NCI-H345 (cell line): ENCODE data around the gene AP3S2.
"Not testable (repeated sequence)": the region's sequence is repeated elsewhere in the genome, so short reads cannot be mapped to it uniquely, and the experiment has no call there.

Source experiments
- DNase-seq: peaks from one replicate; lab custom pipeline; 2025; lab: John Stamatoyannopoulos, UW

The AP3S2 gene

DNA sequence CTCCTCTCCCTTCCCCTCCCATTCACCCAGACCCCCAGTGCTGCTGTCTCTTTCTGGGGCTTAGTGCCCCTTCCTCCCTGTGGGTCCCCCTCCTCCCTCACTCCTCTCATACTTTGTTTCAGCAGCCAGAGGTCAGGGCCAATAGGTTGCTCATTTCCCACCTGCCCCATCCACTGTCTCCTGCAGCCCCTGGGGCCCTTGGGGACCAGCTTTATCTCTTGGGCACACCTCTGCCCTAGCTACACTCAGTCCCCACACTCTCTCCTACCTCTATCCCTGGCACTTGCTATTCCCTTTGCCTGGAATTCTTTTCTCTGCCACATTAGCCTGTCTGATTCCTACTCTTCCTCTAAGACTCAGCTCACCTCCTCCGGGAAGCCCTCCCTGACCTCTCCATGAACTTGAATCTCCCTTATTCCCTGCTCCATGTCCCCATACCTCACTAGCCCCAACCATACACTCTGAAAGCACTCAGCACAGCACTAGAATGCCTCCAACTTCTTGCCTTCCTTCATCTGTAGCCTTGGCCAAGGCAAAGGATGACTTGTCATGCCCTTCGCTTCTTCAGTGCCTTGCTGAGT lies 93.8 kb downstream of the AP3S2 start:
- no peak for DNase-seq

GRCh38 chr15:89799011-89799911 lies 94.5 kb downstream of the AP3S2 start:
- DNase-seq = no peak

DNA sequence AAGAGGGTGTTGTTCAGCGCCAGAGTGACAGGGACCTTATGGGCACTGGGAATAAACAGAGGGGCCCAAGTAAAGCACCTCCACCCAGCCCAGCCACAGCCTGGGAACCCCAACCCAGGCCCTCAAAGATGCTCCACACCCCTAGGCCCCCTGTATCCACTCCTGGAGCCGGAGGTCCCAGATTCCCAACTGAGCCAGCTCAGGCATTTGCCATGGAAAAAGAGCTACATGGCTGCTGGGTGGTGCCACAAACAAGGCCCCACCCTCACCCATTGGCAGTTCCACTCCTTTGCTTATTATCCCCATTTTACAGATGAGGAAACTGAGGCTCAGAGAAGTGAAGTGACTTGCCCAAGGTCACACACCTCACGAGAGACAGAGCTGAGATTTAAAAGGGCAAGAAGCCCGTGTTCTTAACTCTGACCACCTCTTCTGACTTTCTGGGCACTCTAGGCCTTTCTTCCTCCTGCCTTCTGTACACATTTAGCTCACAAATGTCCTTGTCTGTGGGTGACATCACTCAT lies 96.1 kb downstream of the AP3S2 start:
- no peak for DNase-seq

GRCh38 chr15:89795996-89796395 lies 97.8 kb downstream of the AP3S2 start:
- DNase-seq = no peak

- peak; percentile 21 for DNase-seq
Observed at GRCh38 chr15:89794627-89795241, 99.1 kb downstream of the AP3S2 start.

GRCh38 chr15:89792106-89792805 lies 101.5 kb downstream of the AP3S2 start:
- no peak for DNase-seq

GRCh38 chr15:89790661-89791060 lies 103.1 kb downstream of the AP3S2 start:
- DNase-seq = no peak

DNA sequence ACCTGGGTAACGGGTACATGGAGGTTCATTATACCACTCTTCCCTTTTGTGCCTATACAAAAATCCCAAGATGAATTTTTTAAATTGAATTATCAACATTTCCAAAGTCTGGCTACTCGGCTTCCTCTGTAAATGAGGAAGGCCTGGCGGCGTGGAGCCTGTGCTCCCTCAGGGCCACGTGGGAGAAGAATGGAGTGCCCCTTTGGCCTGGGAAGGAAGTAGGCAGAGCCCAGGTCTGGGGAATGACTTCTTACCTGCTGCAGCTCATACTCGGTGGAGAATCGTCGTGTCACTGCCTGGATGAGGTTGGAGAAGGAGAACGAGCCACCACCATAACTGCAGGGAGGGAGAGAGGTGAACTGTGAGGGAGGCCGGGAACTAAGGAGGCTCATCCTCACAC lies 103.6 kb downstream of the AP3S2 start:
- no peak for DNase-seq

GRCh38 chr15:89788585-89788984 lies 105.2 kb downstream of the AP3S2 start:
- DNase-seq = not testable (repeated sequence)

- no peak for DNase-seq
Observed at GRCh38 chr15:89787944-89788343, 105.8 kb downstream of the AP3S2 start.

DNA sequence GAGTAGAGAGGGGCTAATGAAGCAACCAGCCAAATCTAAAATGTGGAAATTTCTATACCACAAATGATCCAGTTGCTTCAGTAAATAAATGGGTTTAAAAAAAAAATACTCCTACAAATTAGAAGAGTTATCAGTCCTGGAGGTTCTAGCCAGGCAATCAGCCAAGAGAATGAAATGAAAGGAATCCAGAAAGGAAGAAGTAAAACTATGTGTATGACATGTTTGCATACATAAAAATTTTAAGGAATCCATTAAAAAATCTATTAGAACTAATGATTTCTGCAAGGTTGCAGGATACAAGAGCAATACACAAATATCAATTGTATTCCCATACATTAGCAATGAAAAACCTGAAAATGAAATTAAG lies 108.0 kb downstream of the AP3S2 start:
- DNase-seq = no peak

DNA sequence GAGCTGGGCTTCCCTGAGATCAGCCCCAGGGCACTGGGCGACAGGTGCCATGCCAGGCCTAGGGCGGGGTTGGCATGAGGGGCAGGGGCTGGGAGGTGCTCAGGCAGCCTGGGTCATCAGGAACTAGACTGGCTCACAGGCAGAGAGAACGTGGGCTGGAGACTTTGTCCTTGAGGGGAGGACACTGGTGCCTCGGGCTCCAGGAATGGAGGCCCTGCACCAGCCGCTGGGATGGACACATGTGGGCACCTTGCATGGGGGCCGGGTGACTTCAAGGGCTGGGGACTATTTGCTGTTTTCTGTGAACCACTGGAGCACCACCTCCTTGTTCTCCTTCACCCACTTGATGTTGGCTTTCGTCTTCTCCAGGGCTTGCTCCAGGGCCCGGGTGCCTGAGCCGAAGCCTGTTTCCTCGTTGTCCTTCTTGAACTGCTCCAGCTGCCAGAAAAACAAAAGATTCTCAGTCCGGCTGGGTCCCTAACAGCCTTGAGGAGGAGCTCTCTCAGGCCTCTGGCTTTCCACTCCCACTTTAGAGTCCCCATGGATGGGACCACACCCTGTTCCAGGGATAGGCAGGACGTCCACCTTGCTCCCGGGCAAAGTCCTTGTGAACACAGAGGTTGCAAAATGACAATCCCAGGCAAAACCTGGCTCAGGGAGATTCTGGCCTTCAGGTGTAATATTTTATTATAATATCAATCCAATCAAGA lies 108.6 kb downstream of the AP3S2 start:
- DNase-seq = peak; percentile 11

- peak; percentile 23 for DNase-seq
Observed at GRCh38 chr15:89784686-89784960, 109.2 kb downstream of the AP3S2 start.

DNA sequence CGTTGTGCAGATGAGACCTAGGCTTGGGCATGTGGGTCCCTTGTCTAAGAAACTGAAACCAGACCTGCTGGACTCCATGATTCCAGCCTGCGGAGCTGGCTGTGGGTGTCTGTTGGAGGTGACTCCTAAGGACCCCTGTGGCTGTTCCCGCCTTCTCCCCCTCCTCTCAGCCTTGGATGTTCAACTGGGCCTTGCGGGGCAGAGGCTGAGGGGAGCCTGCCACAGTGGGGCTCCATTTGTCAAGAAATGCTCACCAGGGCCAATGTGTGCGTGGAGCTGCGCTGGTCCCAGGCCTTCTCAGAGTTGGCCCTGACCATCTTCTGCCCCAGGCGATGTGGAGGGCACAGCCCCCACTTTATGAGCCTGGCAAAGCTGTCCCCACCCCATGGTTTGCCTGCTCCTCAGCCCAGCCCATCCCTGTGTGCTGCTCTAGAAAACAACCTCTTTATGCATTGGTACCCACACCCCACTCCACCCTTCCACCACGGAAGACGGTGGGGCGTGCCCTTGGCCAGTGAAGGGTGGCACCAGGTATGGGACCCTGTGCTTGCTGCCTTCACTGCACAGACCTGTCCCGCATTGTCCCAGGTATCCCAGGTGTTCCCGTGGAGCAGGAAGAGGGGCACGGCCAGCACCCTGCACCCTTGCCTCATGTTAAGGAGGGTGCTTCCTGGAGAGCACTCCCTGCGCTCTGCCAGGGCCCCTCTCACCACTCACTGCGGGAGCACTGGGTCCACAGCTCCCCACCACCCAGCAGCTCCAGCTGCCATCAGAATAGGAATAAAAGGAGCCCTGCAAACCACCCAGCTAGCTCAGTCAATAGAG lies 109.7 kb downstream of the AP3S2 start:
- DNase-seq = no peak

- no peak for DNase-seq
Observed at GRCh38 chr15:89783111-89783860, 110.5 kb downstream of the AP3S2 start.

DNA sequence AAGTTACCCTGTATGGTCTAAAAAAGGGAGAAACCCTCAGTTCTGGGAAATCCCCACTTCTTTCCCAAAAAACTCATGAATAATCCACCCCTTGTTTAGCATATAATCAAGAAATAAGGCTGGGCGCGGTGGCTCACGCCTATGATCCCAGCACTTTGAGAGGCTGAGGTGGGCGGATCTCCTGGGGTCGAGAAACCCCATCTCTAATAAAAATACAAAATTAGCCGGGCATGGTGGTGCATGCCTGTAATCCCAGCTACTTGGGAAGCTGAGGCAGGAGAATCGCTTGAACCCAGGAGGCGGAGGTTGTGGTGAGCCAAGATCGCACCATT lies 111.2 kb downstream of the AP3S2 start:
- not testable (repeated sequence) for DNase-seq

GRCh38 chr15:89781891-89782618 lies 111.7 kb downstream of the AP3S2 start:
- DNase-seq = no peak

- no peak for DNase-seq
Observed at GRCh38 chr15:89781055-89781454, 112.7 kb downstream of the AP3S2 start.

DNA sequence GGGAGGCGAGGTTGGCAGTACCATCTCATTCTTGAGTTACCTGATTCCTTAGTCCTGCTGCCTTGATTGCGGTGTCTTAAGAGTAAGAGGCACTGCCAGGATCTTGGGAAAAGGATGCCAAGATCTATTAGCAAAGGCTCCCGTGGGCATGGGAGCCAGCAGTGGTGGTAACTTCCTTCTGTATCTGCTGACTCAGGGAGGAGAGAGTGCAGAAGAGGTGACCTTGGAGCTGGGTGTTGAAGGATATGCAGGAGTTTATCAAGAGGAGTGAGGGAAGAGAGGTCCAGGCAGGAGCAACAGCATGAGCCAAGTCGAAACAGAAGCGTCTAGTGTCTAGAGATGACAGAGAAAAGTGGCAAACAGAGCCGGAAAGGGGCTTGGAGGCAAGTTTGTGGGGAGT lies 113.2 kb downstream of the AP3S2 start:
- no peak for DNase-seq
